GM23338 (cell line): ENCODE data around the gene SMIM35.

Experiments used
- CTCF ChIP-seq, 2 experiments: fragments of 200-600 bp in 1 of 2; sonication (generic) in 1 of 2; conservative IDR thresholded peaks; 2 replicates each; pipeline versions ENCODE4 v1.5.1 to v1.6.1; 2016 to 2017; ENCODE audit warnings: antibody characterized with exemption in 2 of 2, low read depth in 2 of 2, mild to moderate bottlenecking in 2 of 2, moderate library complexity in 1 of 2
- EZH2 ChIP-seq: fragments of 200-600 bp; sonication (generic); IDR thresholded peaks from one replicate; pipeline ENCODE4 v1.8.0; 2017; ENCODE audit warnings: antibody characterized with exemption, mild to moderate bottlenecking, low read depth; ENCODE audit not compliant: unreplicated experiment
- EZH2phosphoT487 ChIP-seq: fragments of 200-600 bp; sonication (generic); IDR thresholded peaks from one replicate; pipeline ENCODE4 v1.8.1; 2018; ENCODE audit warnings: antibody characterized with exemption; ENCODE audit not compliant: unreplicated experiment
- JUNB ChIP-seq: IDR thresholded peaks from one replicate; pipeline ENCODE4 v1.6.1; 2016; ENCODE audit warnings: antibody characterized with exemption; ENCODE audit not compliant: unreplicated experiment
- NANOG ChIP-seq: IDR thresholded peaks from 2 replicates; pipeline ENCODE4 v1.6.1; 2016; ENCODE audit warnings: antibody characterized with exemption, borderline replicate concordance
- POLR2AphosphoS5 ChIP-seq: IDR thresholded peaks from 2 replicates; pipeline ENCODE4 v1.6.1; 2016; ENCODE audit warnings: antibody characterized with exemption, low read depth
- REST ChIP-seq: IDR thresholded peaks from one replicate; pipeline ENCODE4 v1.6.1; 2018; ENCODE audit warnings: antibody characterized with exemption; ENCODE audit not compliant: unreplicated experiment
- ZNF114 ChIP-seq: fragments of 250-450 bp; sonication (Bioruptor Pico); IDR thresholded peaks from 2 replicates; pipeline ENCODE4 v1.5.0; 2020; ENCODE audit warnings: mild to moderate bottlenecking, moderate library complexity
- ZNF462 ChIP-seq: fragments of 250-450 bp; sonication (Bioruptor Pico); IDR thresholded peaks from 2 replicates; pipeline ENCODE4 v1.5.0; 2020; ENCODE audit warnings: mild to moderate bottlenecking, moderate library complexity

GRCh38 chr11:118074785-118075184, 12.0 kb downstream of the SMIM35 start:
- TF ChIP-seq POLR2AphosphoS5 (no peak), CTCF (conservative IDR thresholded peaks at IDR 0.05; ENCODE audit: low read depth in 2 of 2) (no peak), EZH2 (no peak), EZH2phosphoT487 (no peak), JUNB (no peak), REST (no peak), ZNF462 (no peak), NANOG (no peak), ZNF114 (CRISPR knock-in tag) (no peak)
